ENCODE results near the gene PSMC5.
"Not testable (repeated sequence)": the region's sequence is repeated elsewhere in the genome, so short reads cannot be mapped to it uniquely, and the experiment has no call there.

PSMC5 gene

DNA sequence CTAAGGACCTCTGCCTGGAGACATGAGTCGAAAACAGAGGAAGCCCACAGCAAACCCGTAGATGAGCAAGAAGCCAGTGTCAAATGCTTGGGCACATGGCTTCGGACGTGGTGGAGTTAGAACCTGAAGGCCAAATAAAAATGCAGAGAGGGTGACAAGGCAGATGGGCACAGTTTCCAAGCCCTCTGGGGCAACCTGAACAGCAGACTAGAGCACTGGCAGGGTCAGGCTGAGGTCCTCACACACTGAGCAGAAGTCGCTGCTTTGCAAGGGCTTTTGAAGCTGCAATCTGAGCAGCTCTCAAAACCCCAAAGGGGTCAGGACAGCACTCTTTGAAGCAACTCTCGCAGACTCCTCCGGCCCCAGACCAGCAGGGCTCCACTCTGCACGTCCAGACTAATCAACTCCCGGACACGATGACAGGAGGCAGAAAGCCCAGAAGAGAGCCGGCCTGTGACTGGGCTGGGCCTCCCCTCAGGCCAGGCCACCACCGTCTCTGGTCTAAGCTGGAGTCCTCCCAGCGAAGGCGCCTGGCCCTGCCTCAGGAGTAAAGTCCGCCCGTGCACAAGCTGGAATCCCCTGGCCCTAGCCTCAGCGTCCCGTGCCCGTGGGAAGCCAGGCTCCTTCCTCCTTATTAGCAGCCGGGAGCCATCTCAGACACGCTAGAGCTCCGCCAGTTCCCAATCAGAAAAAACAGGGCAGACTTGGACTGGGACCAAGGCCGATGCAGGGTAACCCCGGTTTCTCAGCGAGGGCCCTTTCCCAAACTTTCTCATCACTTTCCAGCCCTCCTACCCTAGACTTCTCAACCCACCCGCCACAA lies 14.3 kb downstream of the PSMC5 start:
- TF ChIP-seq GATA3 (IDR thresholded peaks at IDR 0.05; ENCODE audit: low read depth, low read length) (no peak), GATA2 (IDR thresholded peaks at IDR 0.05; ENCODE audit: low read depth, low read length) (no peak)

GRCh38 chr17:63842173-63842539 lies 14.9 kb downstream of the PSMC5 start:
- TF ChIP-seq GATA2 (IDR thresholded peaks at IDR 0.05; ENCODE audit: low read depth, low read length) (no peak), GATA3 (IDR thresholded peaks at IDR 0.05; ENCODE audit: low read depth, low read length) (no peak)

DNA sequence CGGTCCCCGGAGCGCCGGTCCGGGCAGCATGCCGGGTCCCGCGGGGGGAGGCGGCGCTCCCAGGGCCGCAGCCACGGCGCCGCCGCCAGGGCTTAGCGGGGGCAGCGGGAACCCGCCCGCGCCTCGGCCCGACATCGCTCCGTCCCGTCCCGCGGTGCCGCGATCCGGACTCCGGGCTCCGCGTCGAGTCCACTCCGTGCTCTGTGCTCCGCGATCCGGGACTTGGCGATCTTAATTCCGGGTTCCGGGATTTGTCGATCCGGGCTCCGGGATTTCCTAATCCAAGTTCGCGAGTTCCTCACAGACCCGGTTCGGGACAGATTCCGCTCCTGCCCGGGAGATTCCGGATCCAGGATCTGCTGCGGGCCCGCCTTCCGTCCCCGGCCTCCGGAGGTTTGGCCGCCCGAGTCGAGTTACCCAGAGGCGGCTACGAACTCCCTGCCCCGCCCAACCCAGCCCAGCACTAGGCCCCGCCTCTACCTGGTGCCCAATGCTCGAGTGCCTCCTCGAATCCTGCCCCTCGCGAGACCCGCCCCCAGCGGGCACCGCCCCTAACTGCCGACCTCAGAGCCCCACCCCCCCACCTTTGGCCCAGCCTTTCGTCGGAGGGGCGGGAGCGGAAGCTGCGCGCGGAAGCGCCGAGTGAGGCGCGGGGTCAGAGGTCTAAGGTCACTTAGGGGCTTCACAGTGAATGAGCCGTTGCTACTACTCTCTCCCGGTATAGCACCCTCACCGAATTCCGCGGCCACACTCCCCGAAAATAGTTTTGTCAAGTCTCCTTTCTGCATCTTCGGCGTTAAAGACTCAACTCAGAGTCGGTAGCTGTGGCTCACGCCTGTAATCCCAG lies 15.5 kb downstream of the PSMC5 start, which contains the start of gene SMARCD2:
SMARCD2 (minus strand) TSS at position 146 of the 847 bp plus-strand sequence; CDS start at position 135, 11 bp downstream.
- no peak for TF ChIP-seq GATA3 (IDR thresholded peaks at IDR 0.05; ENCODE audit: low read depth, low read length)
- TF ChIP-seq GATA2 (IDR thresholded peaks at IDR 0.05; ENCODE audit: low read depth, low read length) = peak; percentile 34

DNA sequence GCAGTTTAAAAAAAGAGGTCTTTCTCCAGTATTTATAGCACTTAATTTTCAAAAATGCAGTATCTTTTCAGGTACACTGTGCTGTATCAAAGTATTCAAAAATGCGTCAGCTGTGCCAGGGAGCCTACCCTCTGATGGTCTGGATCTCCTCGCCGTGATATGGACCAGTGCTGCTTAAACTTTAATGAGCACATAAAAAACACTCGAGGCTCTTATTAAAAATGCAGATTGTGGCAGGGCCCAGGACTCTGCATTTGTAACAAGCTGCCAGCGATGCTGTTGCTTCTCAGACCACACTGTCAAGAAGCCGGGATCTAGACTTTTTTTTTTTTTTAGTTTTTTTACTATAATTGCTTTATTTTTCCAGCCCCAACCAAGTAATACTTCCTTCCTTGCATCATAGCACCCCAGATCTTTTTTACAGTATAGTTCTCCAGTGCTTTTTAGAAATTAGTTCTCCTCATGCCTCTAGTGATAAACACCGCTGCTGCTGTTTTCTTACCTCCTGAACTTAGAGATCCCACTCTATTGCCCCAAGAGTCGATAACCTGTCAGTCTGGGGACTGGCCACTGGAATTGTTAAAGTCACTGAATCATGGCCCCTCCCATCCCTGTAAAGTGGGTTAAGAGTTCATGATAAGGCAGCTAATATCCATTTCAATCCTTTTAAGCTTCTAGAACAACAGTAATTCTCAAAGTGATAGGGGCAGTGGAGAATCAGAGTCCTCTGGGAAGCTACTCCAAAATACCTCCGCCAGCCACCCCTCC lies 16.9 kb downstream of the PSMC5 start:
- no peak for TF ChIP-seq GATA2 (IDR thresholded peaks at IDR 0.05; ENCODE audit: low read depth, low read length)
- TF ChIP-seq GATA3 (IDR thresholded peaks at IDR 0.05; ENCODE audit: low read depth, low read length) = no peak

DNA sequence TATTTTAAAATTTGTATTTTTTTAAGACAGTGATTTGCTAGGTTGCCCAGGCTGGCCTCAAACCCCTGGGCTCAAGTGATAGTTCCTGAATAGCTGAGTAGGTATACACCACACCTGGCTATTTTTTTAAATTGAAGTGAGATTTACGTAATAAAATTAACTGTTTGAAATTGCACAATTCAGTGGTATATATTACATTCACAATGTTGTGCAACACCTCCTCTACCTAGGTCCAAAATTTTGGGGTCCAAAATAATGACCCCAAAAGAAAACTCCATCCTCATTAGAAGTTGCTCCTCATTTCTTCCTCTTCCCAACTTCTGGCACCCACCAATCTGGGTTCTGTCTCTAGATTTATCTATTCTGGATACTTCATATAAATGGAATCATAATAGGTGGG lies 18.3 kb downstream of the PSMC5 start:
- no peak for TF ChIP-seq GATA2 (IDR thresholded peaks at IDR 0.05; ENCODE audit: low read depth, low read length)
- TF ChIP-seq GATA3 (IDR thresholded peaks at IDR 0.05; ENCODE audit: low read depth, low read length) = no peak

DNA sequence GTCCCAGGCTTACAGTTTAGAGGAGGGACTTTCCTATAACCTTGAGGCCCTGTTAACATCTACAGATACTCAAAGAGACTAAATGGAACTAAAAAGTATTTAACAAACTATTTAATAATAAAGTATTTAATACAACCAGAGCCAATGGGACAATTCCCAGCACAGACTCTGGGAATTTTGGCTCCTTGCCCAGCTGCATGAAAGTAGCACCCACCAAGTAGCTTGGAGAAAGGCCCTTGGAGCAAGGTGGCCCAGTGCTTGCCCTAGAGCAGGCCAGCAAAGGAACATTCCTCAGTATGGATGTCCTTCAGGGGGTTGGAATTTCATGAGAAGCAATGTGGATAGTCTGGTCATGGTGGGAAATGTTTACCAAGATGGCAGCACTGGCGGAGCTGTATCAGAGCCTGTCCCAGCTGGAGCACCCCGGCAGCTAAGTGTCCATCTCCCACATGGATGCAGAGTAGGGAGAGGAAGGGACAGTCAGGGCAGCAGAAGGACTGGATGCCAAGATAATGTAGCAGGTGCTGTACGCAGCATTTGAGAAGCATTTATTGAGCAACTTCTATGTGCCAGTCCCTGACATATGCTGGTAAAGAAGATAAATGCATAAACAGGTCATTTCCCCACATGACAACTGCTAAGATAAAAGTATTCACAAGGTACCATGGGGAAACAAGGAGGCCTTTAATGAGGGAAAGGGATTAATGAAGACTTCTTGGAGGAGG lies 20.5 kb downstream of the PSMC5 start:
- no peak for TF ChIP-seq GATA3 (IDR thresholded peaks at IDR 0.05; ENCODE audit: low read depth, low read length)
- TF ChIP-seq GATA2 (IDR thresholded peaks at IDR 0.05; ENCODE audit: low read depth, low read length) = no peak

DNA sequence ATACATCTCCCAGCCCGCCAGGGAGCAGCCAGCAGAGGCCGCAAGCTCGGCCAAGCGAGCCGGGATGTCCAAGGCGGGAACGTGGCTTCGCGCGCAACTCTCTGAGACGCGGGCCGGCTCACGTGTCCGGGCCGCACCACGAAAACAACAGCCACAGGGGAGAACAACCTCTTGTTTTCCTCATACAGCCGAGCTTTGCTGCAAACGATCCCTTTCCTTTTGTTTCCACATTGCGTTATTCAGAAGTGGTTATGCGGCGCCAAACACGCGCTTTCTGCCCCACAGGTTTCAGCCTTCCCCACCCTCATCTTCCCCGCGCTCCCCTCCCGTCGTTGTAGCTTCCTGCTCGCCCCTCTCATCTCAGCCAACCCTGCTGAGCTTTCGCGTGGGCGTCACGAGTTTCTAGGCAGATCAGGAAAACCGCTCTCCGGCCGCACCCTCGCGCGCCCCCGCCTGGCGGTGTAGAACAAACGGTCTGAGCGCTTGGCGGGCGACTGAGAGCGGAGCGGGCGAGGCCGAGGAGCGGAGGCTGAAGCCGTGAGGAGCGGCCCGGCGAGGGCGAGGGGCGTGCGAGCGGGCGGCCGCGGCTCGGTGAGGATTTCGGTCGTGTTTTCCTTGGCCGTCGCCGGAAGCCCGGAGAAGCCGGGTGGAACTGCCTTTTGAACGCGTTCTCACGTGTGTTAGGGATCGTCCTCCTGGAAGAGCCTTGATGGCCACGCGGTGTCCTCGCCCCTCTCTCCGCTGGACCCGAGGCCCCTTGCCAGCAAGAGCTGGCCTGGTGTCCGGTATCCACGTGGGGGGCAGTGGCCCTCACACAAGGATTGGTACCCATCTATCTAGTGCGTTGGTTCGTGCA lies 21.8 kb downstream of the PSMC5 start:
- no peak for TF ChIP-seq GATA3 (IDR thresholded peaks at IDR 0.05; ENCODE audit: low read depth, low read length)

DNA sequence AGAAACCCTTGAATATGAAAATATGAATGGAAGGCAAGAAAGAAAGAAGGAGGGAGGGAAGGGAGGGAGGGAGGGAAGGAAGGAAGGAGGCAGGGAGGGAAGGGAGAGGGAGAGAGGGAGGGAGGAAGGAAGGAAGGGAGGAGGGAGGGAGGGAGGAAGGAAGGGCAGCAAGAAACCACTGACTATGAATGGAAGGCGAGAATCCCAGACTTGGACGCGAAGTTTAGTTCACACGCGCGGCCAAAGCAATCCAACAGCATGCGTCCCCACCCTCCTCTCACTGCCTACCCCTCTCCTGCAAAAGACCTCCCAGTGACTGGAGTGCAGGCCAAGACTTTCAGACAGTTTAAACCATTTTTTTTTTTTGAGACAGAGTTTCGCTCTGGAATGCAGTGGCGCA lies 23.2 kb downstream of the PSMC5 start:
- TF ChIP-seq GATA3 (IDR thresholded peaks at IDR 0.05; ENCODE audit: low read depth, low read length) = no peak
- TF ChIP-seq GATA2 (IDR thresholded peaks at IDR 0.05; ENCODE audit: low read depth, low read length) = no peak

DNA sequence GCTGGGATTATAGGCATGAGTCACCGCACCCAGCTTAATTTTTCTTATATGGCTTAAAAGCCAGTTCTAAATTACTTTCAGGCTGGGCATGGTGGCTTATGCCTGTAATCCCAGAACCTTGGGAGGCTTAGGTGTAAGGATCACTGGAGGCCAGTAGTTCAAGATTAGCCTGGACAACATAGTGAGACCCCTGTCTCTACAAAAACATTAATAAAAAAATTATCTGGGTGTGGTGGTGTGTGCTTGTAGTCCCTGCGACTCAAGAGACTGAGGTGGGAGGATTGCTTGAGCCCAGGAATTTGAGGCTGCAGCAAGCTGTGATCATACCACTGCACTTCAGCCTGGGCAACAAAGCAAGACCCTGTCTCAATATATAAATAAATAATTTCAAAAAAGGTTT lies 26.0 kb downstream of the PSMC5 start:
- TF ChIP-seq GATA2 (IDR thresholded peaks at IDR 0.05; ENCODE audit: low read depth, low read length) (no peak), GATA3 (IDR thresholded peaks at IDR 0.05; ENCODE audit: low read depth, low read length) (no peak)

DNA sequence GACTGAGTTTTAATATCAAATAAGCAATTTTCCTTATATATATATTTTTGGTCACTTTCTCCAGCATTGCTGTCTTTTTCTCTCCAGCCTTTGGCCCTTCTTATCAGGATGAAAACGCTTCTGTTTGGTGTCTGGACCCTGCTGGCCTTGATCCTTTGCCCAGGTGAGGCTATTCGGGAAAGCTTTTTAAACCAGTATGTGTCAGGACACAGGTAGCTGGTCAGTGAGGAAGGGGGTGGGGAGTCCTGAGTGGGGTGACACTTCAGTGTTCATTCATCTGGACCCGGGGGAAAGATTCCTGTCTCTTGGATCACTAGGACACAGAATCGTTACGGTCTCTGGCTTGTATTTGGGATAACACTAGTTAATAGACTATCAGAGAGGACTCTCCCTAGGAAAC lies 27.5 kb downstream of the PSMC5 start:
- TF ChIP-seq GATA3 (IDR thresholded peaks at IDR 0.05; ENCODE audit: low read depth, low read length) (no peak), GATA2 (IDR thresholded peaks at IDR 0.05; ENCODE audit: low read depth, low read length) (no peak)

- no peak for TF ChIP-seq GATA2 (IDR thresholded peaks at IDR 0.05; ENCODE audit: low read depth, low read length)
- TF ChIP-seq GATA3 (IDR thresholded peaks at IDR 0.05; ENCODE audit: low read depth, low read length) = no peak
Measured at GRCh38 chr17:63855185-63855584, 28.0 kb downstream of the PSMC5 start.

DNA sequence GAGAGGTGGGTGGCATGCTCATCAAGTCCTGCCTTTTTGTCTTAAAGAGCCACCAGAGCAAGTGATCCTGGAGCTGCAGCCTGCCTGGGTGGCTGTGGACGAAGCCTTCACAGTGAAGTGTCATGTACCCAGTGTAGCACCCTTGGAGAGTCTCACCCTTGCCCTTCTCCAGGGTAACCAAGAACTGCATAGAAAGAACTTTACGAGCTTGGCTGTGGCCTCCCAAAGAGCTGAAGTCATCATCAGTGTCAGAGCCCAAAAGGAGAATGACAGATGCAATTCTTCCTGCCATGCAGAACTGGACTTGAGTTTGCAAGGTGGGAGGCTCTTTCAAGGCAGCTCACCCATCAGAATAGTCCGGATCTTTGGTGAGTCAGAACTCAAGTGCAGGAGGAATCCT lies 32.0 kb downstream of the PSMC5 start:
- no peak for TF ChIP-seq GATA3 (IDR thresholded peaks at IDR 0.05; ENCODE audit: low read depth, low read length)

- not testable (repeated sequence) for TF ChIP-seq GATA3, GATA2 (IDR thresholded peaks at IDR 0.05; ENCODE audit: low read depth, low read length)
Measured at GRCh38 chr17:63873577-63873976, 46.3 kb downstream of the PSMC5 start, which contains the start of gene CSH2. CSH2 (minus strand) TSS chr17:63873677; CDS start chr17:63873614, 63 bp downstream.
